KMS-11 (cell line): ENCODE data around the gene CCDC188.

Experiments
- H2AFZ ChIP-seq: fragments of 200-600 bp; sonication (generic); 2 replicates; pipeline ENCODE4 v1.6.1; 2016; ENCODE audit warnings: antibody characterized with exemption, mixed run types, low read depth
- H3K27ac ChIP-seq: fragments of 200-600 bp; sonication (generic); 2 replicates; pipeline ENCODE4 v1.6.1; 2016; ENCODE audit warnings: mild to moderate bottlenecking, mixed run types
- H3K27me3 ChIP-seq: fragments of 200-600 bp; sonication (generic); 2 replicates; pipeline ENCODE4 v1.6.1; 2017; ENCODE audit warnings: mild to moderate bottlenecking, low read depth, mixed run types, moderate library complexity; ENCODE audit not compliant: insufficient read depth
- H3K36me3 ChIP-seq: fragments of 200-600 bp; sonication (generic); 2 replicates; pipeline ENCODE4 v1.6.1; 2017; ENCODE audit warnings: mild to moderate bottlenecking, mixed run types; ENCODE audit not compliant: insufficient read depth
- H3K4me1 ChIP-seq: fragments of 200-600 bp; sonication (generic); 2 replicates; pipeline ENCODE4 v1.6.1; 2016; ENCODE audit warnings: mild to moderate bottlenecking, low read depth, mixed run types; ENCODE audit not compliant: poor library complexity, severe bottlenecking
- H3K4me2 ChIP-seq: fragments of 200-600 bp; sonication (generic); 2 replicates; pipeline ENCODE4 v1.7.0; 2016; ENCODE audit warnings: mild to moderate bottlenecking, mixed run types
- H3K4me3 ChIP-seq: fragments of 200-600 bp; sonication (generic); IDR thresholded peaks from 2 replicates; pipeline ENCODE4 v1.6.1; 2017; ENCODE audit warnings: low read depth, low read length, mixed read lengths; ENCODE audit not compliant: insufficient read depth
- H3K79me2 ChIP-seq: fragments of 200-600 bp; sonication (generic); 2 replicates; pipeline ENCODE4 v1.6.1; 2016; ENCODE audit warnings: low read depth, mixed run types; ENCODE audit not compliant: insufficient read depth
- H3K9ac ChIP-seq: fragments of 200-600 bp; sonication (generic); 2 replicates; pipeline ENCODE4 v1.6.1; 2016; ENCODE audit warnings: mild to moderate bottlenecking, mixed run types
- H4K20me1 ChIP-seq: fragments of 200-600 bp; sonication (generic); 2 replicates; pipeline ENCODE4 v1.6.1; 2016; ENCODE audit warnings: mild to moderate bottlenecking, mixed run types; ENCODE audit not compliant: insufficient read depth
- TF ChIP-seq, protein P1 (sequence below): fragments of 200-600 bp; sonication (generic); conservative IDR thresholded peaks from 2 replicates; pipeline ENCODE4 v1.6.1; 2017; ENCODE audit warnings: low read depth, mild to moderate bottlenecking, antibody characterized with exemption, low read length, moderate library complexity, mixed read lengths

Gene CCDC188

GRCh38 chr22:20192972-20193760 is 42.3 kb upstream of the CCDC188 start:
- Histone ChIP-seq H3K4me1 (no peaks in the 10 kb centered on the region), H4K20me1 (no peaks in the 10 kb centered on the region), H3K4me2 (no peak overlapping the region), H3K27ac (no peak overlapping the region), H3K79me2 (no peaks in the 10 kb centered on the region), H2AFZ (no peak overlapping the region), H3K4me3 (no peak overlapping the region), H3K27me3 (peaks cover 69% of the 10 kb centered on the region), H3K36me3 (no peaks in the 10 kb centered on the region), H3K9ac (no peak overlapping the region)
- TF ChIP-seq, protein P1, sequence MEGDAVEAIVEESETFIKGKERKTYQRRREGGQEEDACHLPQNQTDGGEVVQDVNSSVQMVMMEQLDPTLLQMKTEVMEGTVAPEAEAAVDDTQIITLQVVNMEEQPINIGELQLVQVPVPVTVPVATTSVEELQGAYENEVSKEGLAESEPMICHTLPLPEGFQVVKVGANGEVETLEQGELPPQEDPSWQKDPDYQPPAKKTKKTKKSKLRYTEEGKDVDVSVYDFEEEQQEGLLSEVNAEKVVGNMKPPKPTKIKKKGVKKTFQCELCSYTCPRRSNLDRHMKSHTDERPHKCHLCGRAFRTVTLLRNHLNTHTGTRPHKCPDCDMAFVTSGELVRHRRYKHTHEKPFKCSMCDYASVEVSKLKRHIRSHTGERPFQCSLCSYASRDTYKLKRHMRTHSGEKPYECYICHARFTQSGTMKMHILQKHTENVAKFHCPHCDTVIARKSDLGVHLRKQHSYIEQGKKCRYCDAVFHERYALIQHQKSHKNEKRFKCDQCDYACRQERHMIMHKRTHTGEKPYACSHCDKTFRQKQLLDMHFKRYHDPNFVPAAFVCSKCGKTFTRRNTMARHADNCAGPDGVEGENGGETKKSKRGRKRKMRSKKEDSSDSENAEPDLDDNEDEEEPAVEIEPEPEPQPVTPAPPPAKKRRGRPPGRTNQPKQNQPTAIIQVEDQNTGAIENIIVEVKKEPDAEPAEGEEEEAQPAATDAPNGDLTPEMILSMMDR = no peak

GRCh38 chr22:20192293-20192971 is 41.6 kb upstream of the CCDC188 start:
- no peak overlapping the region for H3K27ac ChIP-seq
- H3K9ac ChIP-seq = no peak overlapping the region
- no peak overlapping the region for H3K4me2 ChIP-seq
- no peak overlapping the region for H2AFZ ChIP-seq
- no peaks in the 10 kb centered on the region for H3K4me1 ChIP-seq
- H4K20me1 ChIP-seq = no peaks in the 10 kb centered on the region
- no peaks in the 10 kb centered on the region for H3K79me2 ChIP-seq
- H3K27me3 ChIP-seq = peaks cover 62% of the 10 kb centered on the region
- no peak overlapping the region for H3K4me3 ChIP-seq
- no peaks in the 10 kb centered on the region for H3K36me3 ChIP-seq
- TF ChIP-seq, protein P1 = no peak

DNA sequence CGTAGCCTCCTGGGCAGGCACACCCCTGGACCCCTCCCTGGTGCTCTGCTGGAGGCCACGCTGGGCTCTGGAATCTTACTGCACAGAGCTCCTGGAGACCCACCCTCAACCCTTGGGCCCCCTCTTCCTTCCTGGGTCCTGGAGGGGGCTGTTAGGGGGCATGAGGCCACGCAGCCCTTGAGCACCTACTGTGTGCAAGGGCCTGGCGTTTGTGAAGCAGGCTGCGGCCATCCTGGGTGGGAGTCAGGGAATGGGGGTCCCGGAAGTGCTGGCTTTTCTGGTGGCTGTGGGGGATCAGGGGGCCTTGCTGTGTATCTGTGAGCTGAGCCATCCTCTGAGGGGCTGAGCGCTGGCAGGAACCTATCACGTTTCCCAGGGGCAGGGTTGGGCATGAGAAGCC is 40.9 kb upstream of the CCDC188 start:
- Histone ChIP-seq H3K4me3 (no peak overlapping the region), H3K4me1 (no peaks in the 10 kb centered on the region), H2AFZ (no peak overlapping the region), H3K27ac (no peak overlapping the region), H3K79me2 (no peaks in the 10 kb centered on the region), H3K27me3 (peaks cover 58% of the 10 kb centered on the region), H3K9ac (no peak overlapping the region), H4K20me1 (no peaks in the 10 kb centered on the region), H3K4me2 (no peak overlapping the region), H3K36me3 (no peaks in the 10 kb centered on the region)
- TF ChIP-seq, protein P1 = no peak

GRCh38 chr22:20191000-20191515 is 40.2 kb upstream of the CCDC188 start:
- Histone ChIP-seq H3K4me2 (no peak overlapping the region), H3K4me3 (no peak overlapping the region), H3K79me2 (no peaks in the 10 kb centered on the region), H4K20me1 (no peaks in the 10 kb centered on the region), H3K27ac (no peak overlapping the region), H3K27me3 (peaks cover 58% of the 10 kb centered on the region), H2AFZ (no peak overlapping the region), H3K9ac (no peak overlapping the region), H3K36me3 (no peaks in the 10 kb centered on the region), H3K4me1 (no peaks in the 10 kb centered on the region)
- TF ChIP-seq, protein P1 = no peak
